Ovary (tissue), 9 donors: ENCODE results near the gene COL27A1. TPM values are rescaled to one million over a fixed set of nuclear protein-coding genes. Genes with fewer than 3 reads are reported as not detected.
A peak's percentile ranks its signal among the peaks of the same experiment; 100 is the strongest.

Experiments
- DNase-seq, 5 donors: peaks; one replicate each; pipeline ENCODE4 v3.0.0-alpha.2; 2019 to 2020
- H3K27ac ChIP-seq, 2 donors: fragments of 200-600 bp; one replicate each; pipeline versions ENCODE4 v1.5.1 to v1.8.0; 2019 to 2022
- H3K27me3 ChIP-seq: fragments of 200-600 bp; one replicate; pipeline ENCODE4 v1.8.0; 2022
- H3K36me3 ChIP-seq: fragments of 200-600 bp; sonication (generic); one replicate; pipeline ENCODE4 v1.5.1; 2019
- H3K4me1 ChIP-seq: one replicate; pipeline ENCODE4 v1.8.1; 2013; ENCODE audit warnings: mild to moderate bottlenecking, moderate library complexity; ENCODE audit not compliant: insufficient read depth
- H3K4me3 ChIP-seq: fragments of 200-600 bp; sonication (generic); one replicate; pipeline ENCODE4 v1.5.1; 2017
- H3K9me3 ChIP-seq, 2 donors: fragments of 200-600 bp in 1 of 2; sonication (generic) in 1 of 2; one replicate each; pipeline versions ENCODE4 v1.5.1 to v1.8.1; 2013 to 2019; ENCODE audit warnings: mild to moderate bottlenecking in 1 of 2, moderate library complexity in 1 of 2
- EP300 ChIP-seq: sonication (generic); formaldehyde crosslinking; IDR thresholded peaks from one replicate; pipeline ENCODE4 v1.6.1; 2017; ENCODE audit warnings: antibody characterized with exemption
- POLR2A ChIP-seq: fragments of 450-650 bp; IDR thresholded peaks from one replicate; pipeline ENCODE4 v1.6.1; 2017; ENCODE audit warnings: antibody characterized with exemption, mild to moderate bottlenecking, moderate library complexity
- WGBS, 3 donors: extraction: QIAGEN DNeasy Blood & Tissue Kit in 1 of 3; methylation state at CpG; one replicate each; pipeline versions ENCODE4 v1.1.5 to v1.1.7; 2013 to 2017; 5-methylcytosine and 5-hydroxymethylcytosine counted together
- intact Hi-C, 4 donors: fragments of 100-400 bp; cut with DNase I; formaldehyde crosslinking; loops; one replicate each; pipeline versions ENCODE4 v1.11.0 to v1.15.1; 2022 to 2023
- polyA plus RNA-seq, 2 donors: library from polyadenylated mRNA; stranded (reverse); fragments of 200-250 nt in 1 of 2; fragments of 350-450 nt in 1 of 2; fragmentation: Illumina TruSeq in 1 of 2; extraction: RNeasy Lipid Tissue Mini Kit (QIAGEN cat#74804) in 1 of 2; gene quantifications; one replicate each; pipeline ENCODE4 v1.2.3, GENCODE V29; 2013 to 2014
- total RNA-seq, 7 donors: library from RNA; depleted of rRNA in 2 of 7; stranded (reverse); fragments of >200 nt in 2 of 7; fragmentation: NEBNext Ultra II Directional in 3 of 7; extraction: Animal tissue kit (Norgen Biotek cat#: 25700) in 3 of 7; gene quantifications; one replicate each; pipeline versions ENCODE4 v1.1.0 to v1.2.4, GENCODE V29; 2016 to 2023
- TF ChIP-seq, protein P1 (sequence below), 3 donors: fragments of 450-650 bp in 2 of 3; fragments of 200-600 bp in 1 of 3; IDR thresholded peaks; one replicate each; pipeline versions ENCODE4 v1.5.1 to v1.8.0; 2016 to 2022; ENCODE audit warnings: antibody characterized with exemption in 3 of 3, mild to moderate bottlenecking in 1 of 3
- donor health status: DM: no; HTN: no; CAD: no; lungs with moderate emphysema.
- donor health status: DM: no; HTN: no; CAD: no.
- donor health status: Bipolar disorder and iron deficiency.
- donor health status: DM: yes; HTN: yes; CAD: no.
- donor health status: DM: no; HTN: no; CAD: no.
- donor health status: DM: yes; HTN: yes; CAD: no.

The COL27A1 gene
- total and polyA plus RNA-seq, 9 donors, result 5.2 to 91.2 (median 16.8) TPM

DNA sequence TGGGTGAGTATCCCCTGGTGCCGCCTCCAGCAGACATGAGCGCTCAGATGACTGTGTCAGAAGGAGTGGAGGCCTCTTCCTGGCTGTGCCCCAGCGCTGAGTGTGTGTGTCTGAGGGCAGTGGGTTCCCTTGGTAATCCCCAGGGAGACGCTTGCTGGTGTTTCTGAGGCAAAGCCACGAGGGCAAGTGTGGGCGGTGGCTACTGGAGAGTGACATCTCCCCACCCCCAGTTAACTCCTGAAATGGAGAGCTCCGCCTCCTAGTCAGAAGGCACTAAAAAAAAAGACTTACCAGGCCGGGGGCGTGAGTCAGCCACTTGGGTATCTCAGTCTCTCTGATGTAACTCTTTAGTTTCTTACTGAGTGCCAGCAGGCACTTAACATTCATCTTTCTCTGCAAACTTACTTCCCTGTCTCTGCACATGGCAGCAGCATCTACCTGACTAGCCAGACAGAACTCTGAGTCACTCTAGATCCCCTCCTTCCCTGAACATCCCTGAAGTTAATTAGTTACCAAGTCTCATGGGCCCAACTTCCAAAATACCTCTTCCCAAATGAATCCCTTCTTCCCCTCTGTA lies 193.7 kb downstream of the COL27A1 start:
- TF ChIP-seq, protein P1, sequence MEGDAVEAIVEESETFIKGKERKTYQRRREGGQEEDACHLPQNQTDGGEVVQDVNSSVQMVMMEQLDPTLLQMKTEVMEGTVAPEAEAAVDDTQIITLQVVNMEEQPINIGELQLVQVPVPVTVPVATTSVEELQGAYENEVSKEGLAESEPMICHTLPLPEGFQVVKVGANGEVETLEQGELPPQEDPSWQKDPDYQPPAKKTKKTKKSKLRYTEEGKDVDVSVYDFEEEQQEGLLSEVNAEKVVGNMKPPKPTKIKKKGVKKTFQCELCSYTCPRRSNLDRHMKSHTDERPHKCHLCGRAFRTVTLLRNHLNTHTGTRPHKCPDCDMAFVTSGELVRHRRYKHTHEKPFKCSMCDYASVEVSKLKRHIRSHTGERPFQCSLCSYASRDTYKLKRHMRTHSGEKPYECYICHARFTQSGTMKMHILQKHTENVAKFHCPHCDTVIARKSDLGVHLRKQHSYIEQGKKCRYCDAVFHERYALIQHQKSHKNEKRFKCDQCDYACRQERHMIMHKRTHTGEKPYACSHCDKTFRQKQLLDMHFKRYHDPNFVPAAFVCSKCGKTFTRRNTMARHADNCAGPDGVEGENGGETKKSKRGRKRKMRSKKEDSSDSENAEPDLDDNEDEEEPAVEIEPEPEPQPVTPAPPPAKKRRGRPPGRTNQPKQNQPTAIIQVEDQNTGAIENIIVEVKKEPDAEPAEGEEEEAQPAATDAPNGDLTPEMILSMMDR (IDR thresholded peaks at IDR 0.05), result no peak
- TF ChIP-seq EP300 (no peak), POLR2A (no peak)
- no peaks in the 10 kb centered on the region for H3K27me3 ChIP-seq
- peak overlapping the region in 1 of 2 donors; percentile 61 for H3K27ac ChIP-seq
- peak; percentile 66 to 74 (median 71) for DNase-seq
- H3K4me1 ChIP-seq, result no peaks in the 10 kb centered on the region
- no peaks in the 10 kb centered on the region for H3K9me3 ChIP-seq
- intact Hi-C loops, result loop anchor here in 1 of 4 donors (5.0 kb wide), 1 partner anchor 48 kb away; no protein-coding TSS in a partner anchor
- WGBS, 3 donors, result 25 to 31% (median 29%) methylated on average over 9 of the region's 9 CpGs
- no peaks in the 10 kb centered on the region for H3K36me3 ChIP-seq
- H3K4me3 ChIP-seq, result no peak overlapping the region

DNA sequence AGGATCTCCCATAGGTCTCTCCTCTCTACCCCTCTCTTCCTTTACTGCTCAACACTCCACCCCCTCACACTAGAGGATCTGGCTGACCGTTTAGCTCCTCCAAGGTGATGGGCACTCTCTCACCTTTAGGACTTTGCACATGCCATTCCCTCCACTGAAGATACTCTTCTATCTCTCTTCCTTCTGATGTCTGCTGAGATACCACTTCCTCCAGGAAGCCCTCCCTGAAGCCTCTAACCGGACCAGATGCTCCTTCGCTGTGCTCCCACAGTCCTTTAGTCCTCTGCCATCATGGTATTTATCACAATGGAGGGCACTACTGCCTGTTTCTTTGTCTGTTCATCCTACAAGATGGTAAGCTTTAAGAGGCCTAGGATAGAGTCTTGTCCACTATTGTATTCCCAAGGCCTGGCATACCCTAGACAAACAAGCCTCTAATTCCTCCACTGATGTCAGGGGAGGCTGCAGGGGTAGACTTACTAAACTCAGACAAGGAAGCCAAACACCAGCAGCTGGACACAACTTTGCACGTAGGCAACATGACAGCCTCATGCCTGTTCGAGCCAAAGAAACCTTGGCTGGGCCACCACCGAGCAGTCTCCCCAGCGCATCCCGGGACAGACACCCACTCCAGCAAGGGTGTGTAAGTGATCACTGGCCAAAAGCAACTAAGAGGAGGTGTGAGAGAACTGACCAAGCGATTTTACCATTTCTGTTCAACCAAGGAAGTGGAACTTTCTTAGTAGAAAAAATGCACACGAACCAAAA lies 194.6 kb downstream of the COL27A1 start:
- intact Hi-C loops, result loop anchor here in 1 of 4 donors (5.0 kb wide), 1 partner anchor 47 kb away; no protein-coding TSS in a partner anchor
- Histone ChIP-seq H3K4me3 (no peak overlapping the region), H3K9me3 (no peaks in the 10 kb centered on the region), H3K4me1 (no peaks in the 10 kb centered on the region), H3K27me3 (no peaks in the 10 kb centered on the region), H3K27ac (peak overlapping the region in 1 of 2 donors; percentile 61), H3K36me3 (no peaks in the 10 kb centered on the region)
- peak in 2 of 5 donors; percentile 4 to 8 for DNase-seq
- WGBS, 3 donors, result 74 to 83% (median 76%) methylated on average over 10 of the region's 10 CpGs
- TF ChIP-seq EP300, result no peak
- no peak for TF ChIP-seq POLR2A
- TF ChIP-seq, protein P1 (IDR thresholded peaks at IDR 0.05), result no peak

DNA sequence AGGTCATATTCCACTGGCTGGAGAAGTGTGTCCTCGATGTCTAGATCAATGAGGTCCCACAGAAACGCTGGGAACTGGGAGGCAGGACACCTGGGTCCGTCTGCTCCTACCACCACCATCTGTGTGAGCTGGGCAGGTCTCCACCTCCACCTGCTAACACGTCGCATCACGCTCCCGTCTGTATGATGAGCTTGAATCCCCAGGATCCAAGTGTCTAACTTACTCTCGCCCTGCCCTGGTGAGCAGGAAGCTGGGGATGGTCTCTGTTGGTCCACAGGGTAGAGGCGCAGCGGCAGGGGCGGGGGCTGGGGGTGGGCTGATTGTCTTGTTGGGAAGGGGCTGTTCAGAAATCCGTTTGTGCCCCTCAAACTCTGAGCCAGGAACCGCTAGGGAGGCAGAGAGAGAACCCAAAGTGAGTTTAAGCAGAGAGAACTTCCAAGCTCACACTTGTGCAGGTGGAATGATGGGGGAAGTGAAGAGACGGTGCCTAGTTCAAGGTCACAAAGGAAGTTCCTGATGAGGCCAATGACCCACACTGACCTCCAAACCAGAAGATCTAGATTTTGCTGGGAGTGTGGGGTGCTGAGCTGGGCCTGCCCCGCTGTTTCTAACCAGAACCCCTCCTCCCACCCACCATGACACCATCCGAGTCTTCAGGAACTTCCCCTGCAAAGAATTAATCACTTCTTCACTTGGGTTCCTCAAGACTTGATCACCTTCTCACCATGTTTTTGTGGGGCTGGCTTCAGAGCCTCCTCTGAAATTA lies 195.5 kb downstream of the COL27A1 start:
- Histone ChIP-seq H3K27ac (peak overlapping the region in 1 of 2 donors; percentile 2), H3K4me3 (no peak overlapping the region), H3K27me3 (no peaks in the 10 kb centered on the region), H3K9me3 (no peaks in the 10 kb centered on the region), H3K36me3 (no peaks in the 10 kb centered on the region), H3K4me1 (no peaks in the 10 kb centered on the region)
- intact Hi-C loops, result no loop called here
- no peak for DNase-seq
- no peak for TF ChIP-seq POLR2A
- TF ChIP-seq, protein P1 (IDR thresholded peaks at IDR 0.05), result no peak
- TF ChIP-seq EP300, result no peak
- WGBS, 3 donors, result 91 to 93% (median 92%) methylated on average over 16 of the region's 16 CpGs

DNA sequence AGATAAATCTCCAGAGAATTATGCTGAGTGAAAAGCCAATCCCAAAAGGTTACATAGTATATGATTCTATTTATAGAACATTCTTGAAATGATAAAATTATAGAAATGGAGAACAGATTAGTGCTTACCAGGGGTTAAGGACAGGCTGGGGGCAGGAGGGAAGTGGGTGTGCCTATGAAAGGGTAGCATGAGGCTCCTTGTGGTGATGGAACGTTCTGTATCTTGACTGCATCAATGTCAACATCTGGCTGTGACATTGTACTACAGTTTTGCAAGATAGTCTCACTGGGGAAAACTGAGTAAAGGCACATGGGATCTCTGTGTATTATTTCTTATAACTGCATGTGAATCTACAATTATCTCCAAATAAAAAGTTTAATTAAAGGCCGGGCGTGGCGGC lies 196.6 kb downstream of the COL27A1 start:
- no peaks in the 10 kb centered on the region for H3K27me3 ChIP-seq
- H3K4me3 ChIP-seq, result no peak overlapping the region
- no peak for DNase-seq
- no peak overlapping the region for H3K27ac ChIP-seq
- no peaks in the 10 kb centered on the region for H3K4me1 ChIP-seq
- 76 to 78% (median 77%) methylated on average over 4 of the region's 4 CpGs for WGBS, 3 donors
- intact Hi-C loops, result no loop called here
- H3K9me3 ChIP-seq, result no peaks in the 10 kb centered on the region
- TF ChIP-seq EP300 (no peak), POLR2A (no peak)
- TF ChIP-seq, protein P1 (IDR thresholded peaks at IDR 0.05), result no peak
- H3K36me3 ChIP-seq, result no peaks in the 10 kb centered on the region
